GM12878 (cell line): ENCODE data around the gene NEAT1. TPM values are rescaled to one million over a fixed set of nuclear protein-coding genes. Genes with fewer than 3 reads are reported as not detected.

Experiments
- ATAC-seq: fragments of 200-7000 bp; cut with Tn5 transposase; 3 replicates; pipeline ENCODE4 v1.9.1; 2020; ENCODE audit warnings: mild to moderate bottlenecking, moderate library complexity
- BruUV-seq: library from RNA; stranded (reverse); fragments of 400-500 nt; replicated peaks from 2 replicates; lab custom pipeline; 2021; lab: Mats Ljungman, UMichigan
- CTCF ChIA-PET: fragments of 300-600 bp; sonication (Branson Sonifier 250); formaldehyde crosslinking; extraction: SDS; loops from one replicate; lab custom pipeline; 2021; ENCODE audit warnings: inconsistent platforms; lab: Yijun Ruan, JAX
- POLR2A ChIA-PET: fragments of 350-600 bp; formaldehyde crosslinking; extraction: SDS; loops from one replicate; lab custom pipeline; 2021; ENCODE audit warnings: inconsistent platforms; lab: Charles Lee
- RAD21 ChIA-PET: fragments of 300-600 bp; sonication (Branson Sonifier 250); formaldehyde crosslinking; loops from one replicate; lab custom pipeline; 2023; ENCODE audit warnings: antibody characterized with exemption; ENCODE audit not compliant: unreplicated experiment; lab: Charles Lee
- SMC1A ChIA-PET: fragments of 300-600 bp; sonication (Branson Sonifier 250); formaldehyde crosslinking; loops from one replicate; lab custom pipeline; 2023; ENCODE audit not compliant: unreplicated experiment, uncharacterized antibody; lab: Charles Lee
- DNase-seq: peaks from one replicate; pipeline ENCODE4 v3.0.0-alpha.2; 2011; ENCODE audit warnings: low read depth, low spot score
- FAIRE-seq: peaks from 3 replicates; lab custom pipeline; 2011; peaks lifted over from hg19 to GRCh38; lab: Jason Lieb, UNC
- H2AFZ ChIP-seq: 2 replicates; pipeline ENCODE4 v1.6.0; 2011; ENCODE audit warnings: low read depth, low read length, control low read depth; ENCODE audit not compliant: control insufficient read depth
- H3K27ac ChIP-seq: 2 replicates; pipeline ENCODE4 v1.5.1; 2011; ENCODE audit warnings: control low read depth; ENCODE audit not compliant: control insufficient read depth, insufficient read depth
- H3K27me3 ChIP-seq, 2 experiments: replicated peaks in 1 of 2; 2 replicates each; pipeline versions ENCODE4 v1.6.0 to v1.6.1; 2011; ENCODE audit warnings: low read length in 1 of 2; ENCODE audit not compliant: control insufficient read depth in 2 of 2, insufficient read depth in 2 of 2
- H3K36me3 ChIP-seq, 2 experiments: 2 replicates each; pipeline ENCODE4 v1.5.1; 2011; ENCODE audit warnings: low read length in 1 of 2; ENCODE audit not compliant: control insufficient read depth in 2 of 2, insufficient read depth in 2 of 2
- H3K4me1 ChIP-seq: 2 replicates; pipeline ENCODE4 v1.6.1; 2011; ENCODE audit warnings: mild to moderate bottlenecking, low read length, moderate library complexity, mixed read lengths; ENCODE audit not compliant: control insufficient read depth, insufficient read depth
- H3K4me2 ChIP-seq: 2 replicates; pipeline ENCODE4 v1.6.0; 2011; ENCODE audit warnings: control low read depth; ENCODE audit not compliant: control insufficient read depth, insufficient read depth
- H3K4me3 ChIP-seq: fragments of 200-600 bp; sonication (generic); 2 replicates; pipeline ENCODE4 v1.5.1; 2016
- H3K79me2 ChIP-seq: 2 replicates; pipeline ENCODE4 v1.6.0; 2011; ENCODE audit warnings: low read length; ENCODE audit not compliant: control insufficient read depth, insufficient read depth
- H3K9ac ChIP-seq: 2 replicates; pipeline ENCODE4 v1.8.0; 2011; ENCODE audit warnings: low read length, control low read depth, mixed read lengths; ENCODE audit not compliant: control insufficient read depth, insufficient read depth
- H3K9me3 ChIP-seq: replicated peaks from 3 replicates; pipeline ENCODE4 v1.5.1; 2011; ENCODE audit warnings: mild to moderate bottlenecking, low read length; ENCODE audit not compliant: control insufficient read depth, insufficient read depth
- H4K20me1 ChIP-seq: 2 replicates; pipeline ENCODE4 v1.6.0; 2011; ENCODE audit not compliant: control insufficient read depth, insufficient read depth
- SPI1 ChIP-seq: IDR thresholded peaks from 2 replicates; pipeline ENCODE4 v1.6.1; 2011; ENCODE audit warnings: low read depth, mild to moderate bottlenecking, low read length, moderate library complexity, borderline replicate concordance; ENCODE audit not compliant: insufficient read depth
- TCF12 ChIP-seq: IDR thresholded peaks from 2 replicates; pipeline ENCODE4 v1.6.1; 2011; ENCODE audit warnings: low read depth, mild to moderate bottlenecking, low read length
- WGBS: methylation state at CpG from one replicate; pipeline ENCODE4 v1.1.6; 2016; ENCODE audit warnings: low lambda C conversion rate; ENCODE audit not compliant: insufficient replicate concordance, insufficient coverage; ENCODE audit errors: missing lambda C conversion rate; 5-methylcytosine and 5-hydroxymethylcytosine counted together
- in situ Hi-C: fragments of 300-500 bp; cut with MboI; formaldehyde crosslinking; loops from 9 replicates; pipeline ENCODE4 v1.14.3; 2018; ENCODE audit warnings: mixed read lengths
- intact Hi-C: fragments of 100-400 bp; cut with micrococcal nuclease; formaldehyde crosslinking; loops from one replicate; pipeline ENCODE4 v1.14.2; 2022; ENCODE audit not compliant: unreplicated experiment
- polyA plus RNA-seq, 11 experiments: library from polyadenylated mRNA; depleted of rRNA in 4 of 11; unstranded in 6 of 11; stranded (reverse) in 5 of 11; fragments of >200 nt; fragmentation: Nextera tagmentation in 4 of 11; fragmentation: Illumina TruSeq in 1 of 11; extraction: Ambion mirVana in 4 of 11; extraction: Trizol in 1 of 11; gene quantifications; 1 replicate in 1 of 11; 2 replicates in 10 of 11; pipeline versions ENCODE4 v1.2.1 to v1.2.3, GENCODE V29; 2011 to 2016; ENCODE audit warnings: inconsistent platforms in 2 of 11, missing spikeins in 2 of 11, low read depth in 1 of 11
- total RNA-seq, 4 experiments: library from RNA; depleted of rRNA in 3 of 4; stranded (reverse); fragments of >200 nt in 3 of 4; fragmentation: Illumina TruSeq in 1 of 4; extraction: Trizol in 1 of 4; gene quantifications; 2 replicates each; pipeline versions ENCODE4 v1.2.1 to v1.2.3, GENCODE V29; 2013 to 2021

The NEAT1 gene
- total and polyA plus RNA-seq, 10 of the 15 experiments (the other 5 are each of a cell fraction or from before 2014, with no cell fraction given), result 13.6 to 328 (median 69.4) TPM

DNA sequence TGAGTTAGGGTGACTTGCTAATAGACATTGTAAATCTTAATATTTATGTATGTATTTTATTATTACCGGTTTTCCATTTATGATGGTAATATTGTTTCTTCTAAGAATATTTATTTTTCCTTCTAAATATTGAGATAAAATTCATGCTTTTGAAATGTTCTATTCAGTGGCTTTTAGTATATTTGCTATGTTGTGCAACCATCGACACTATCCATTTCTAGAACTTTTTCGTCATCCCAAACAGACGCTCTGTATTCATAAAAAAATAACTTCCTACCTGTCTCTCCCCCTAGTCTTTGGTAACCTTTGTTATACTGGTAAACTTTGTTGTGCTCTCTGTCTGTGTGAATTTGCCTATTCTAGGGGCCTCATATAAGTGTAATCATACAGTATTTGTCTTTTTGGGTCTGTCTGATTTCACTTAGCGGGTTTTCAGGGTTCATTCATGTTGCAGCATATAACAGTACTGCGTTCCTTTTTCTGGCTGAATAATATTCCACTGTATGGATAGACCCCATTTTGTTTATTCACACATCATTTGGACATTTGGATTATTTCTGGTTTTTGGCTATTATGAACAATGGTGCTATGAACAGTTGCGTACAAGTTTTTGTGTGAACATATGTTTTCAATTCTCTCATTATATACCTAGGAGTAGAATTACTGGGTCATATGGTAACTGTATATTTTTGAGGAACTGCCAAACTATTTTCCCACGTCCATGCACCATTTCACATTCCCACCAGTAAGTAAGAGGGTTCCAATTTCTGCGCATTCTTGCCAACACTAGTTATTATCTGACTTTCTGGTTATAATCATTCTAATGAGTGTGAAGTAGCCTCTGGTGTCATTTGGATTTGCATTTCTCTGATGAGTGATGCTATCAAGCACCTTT is 15.9 kb downstream of the NEAT1 start:
- RAD21 ChIA-PET, result no interaction called here
- Histone ChIP-seq H3K4me1 (peaks cover 52% of the 10 kb centered on the region), H3K27me3 (no peaks in the 10 kb centered on the region), H3K9me3 (no peaks in the 10 kb centered on the region), H4K20me1 (no peaks in the 10 kb centered on the region), H3K27ac (peak overlapping the region; percentile 26), H3K79me2 (peaks cover 62% of the 10 kb centered on the region), H3K9ac (no peak overlapping the region), H3K4me3 (no peak overlapping the region; the same call in 1 of the 2 replicates), H3K4me2 (no peak overlapping the region), H2AFZ (no peak overlapping the region), H3K36me3 (peaks cover 2 to 17% of the 10 kb centered on the region in 2 experiments)
- FAIRE-seq, result no peak
- WGBS, result 87% methylated on average over 9 of the region's 9 CpGs
- 0 out of 2 replicates have a peak, but pooled peaks have one; percentile 24 for TF ChIP-seq SPI1
- TF ChIP-seq TCF12, result no peak
- in situ Hi-C loops, result no loop called here
- SMC1A ChIA-PET, result interaction anchor here (0.6 to 2.7 kb wide), 3 partner anchors 18 to 1106 kb away, joined by 3 to 12 read pairs (median 4); no protein-coding TSS in a partner anchor
- POLR2A ChIA-PET, result interaction anchor here (0.7 to 1.2 kb wide), 3 partner anchors 18 to 62 kb away, joined by 3 to 4 read pairs (median 3); no protein-coding TSS in a partner anchor
- no TSS peak for BruUV-seq
- no peak for ATAC-seq
- DNase-seq, result no peak
- CTCF ChIA-PET, result interaction anchor here (0.7 kb wide), 1 partner anchor 30 kb away, joined by 3 read pairs; no protein-coding TSS in a partner anchor
- intact Hi-C loops, result no loop called here
